GM12892 (cell line): ENCODE measurements around the gene TMEM158.

ENCODE experiments used
- POLR2A ChIP-seq: IDR thresholded peaks from 2 replicates; pipeline ENCODE4 v1.6.1; 2011; ENCODE audit warnings: low read depth, low read length, control low read depth
- POLR2AphosphoS5 ChIP-seq: IDR thresholded peaks from 2 replicates; pipeline ENCODE4 v1.6.1; 2011; ENCODE audit warnings: low read depth, low read length, control low read depth
- TAF1 ChIP-seq: IDR thresholded peaks from 2 replicates; pipeline ENCODE4 v1.6.1; 2011; ENCODE audit warnings: low read depth, mild to moderate bottlenecking, control low read depth, low read length, borderline replicate concordance

DNA sequence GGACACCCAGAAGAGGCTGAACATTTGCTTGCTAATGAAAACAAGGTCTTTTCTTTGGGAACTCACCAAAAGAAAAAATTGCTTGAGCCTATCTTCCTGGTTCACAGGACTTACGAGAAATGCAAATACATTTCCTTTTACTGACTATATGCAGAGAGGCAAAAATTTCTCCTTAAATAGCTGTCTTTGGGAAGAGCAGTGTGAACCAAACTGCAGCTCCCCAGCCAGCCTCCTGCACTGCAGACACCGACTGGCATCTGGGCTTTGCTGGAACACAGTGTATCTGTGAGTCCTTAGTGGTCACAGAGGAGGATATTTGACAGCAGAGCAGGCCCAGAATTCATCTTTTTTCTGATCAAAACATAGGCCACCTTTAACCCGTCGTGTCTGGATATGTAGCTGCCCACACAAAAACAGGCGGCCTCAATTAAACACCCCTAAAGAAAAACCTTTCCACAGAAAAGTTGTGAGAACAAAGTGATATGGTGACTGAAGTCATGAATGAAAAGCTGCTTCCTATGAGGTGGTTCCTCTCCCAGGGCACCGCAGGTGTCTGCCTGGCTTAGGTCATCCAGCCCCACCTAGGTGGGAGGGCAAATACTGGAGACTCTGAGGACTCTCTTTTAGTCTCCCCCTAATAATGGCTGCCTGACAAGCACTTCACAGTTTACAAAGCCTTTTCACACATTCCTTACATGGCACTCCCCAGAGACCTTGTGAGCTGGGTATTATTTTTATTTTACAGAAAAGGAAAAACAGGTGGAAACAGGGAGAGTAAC is 46.1 kb upstream of the TMEM158 start:
- TF ChIP-seq POLR2A = no peak
- no peak for TF ChIP-seq POLR2AphosphoS5
- TF ChIP-seq TAF1 = no peak
